ENCODE results near the gene IMPDH1. TPM values are rescaled to one million over a fixed set of nuclear protein-coding genes. Genes with fewer than 3 reads are reported as not detected.

The IMPDH1 gene
- total RNA-seq, 4 donors from 2014 or later: 30.2 to 53.7 (median 41.6) TPM

DNA sequence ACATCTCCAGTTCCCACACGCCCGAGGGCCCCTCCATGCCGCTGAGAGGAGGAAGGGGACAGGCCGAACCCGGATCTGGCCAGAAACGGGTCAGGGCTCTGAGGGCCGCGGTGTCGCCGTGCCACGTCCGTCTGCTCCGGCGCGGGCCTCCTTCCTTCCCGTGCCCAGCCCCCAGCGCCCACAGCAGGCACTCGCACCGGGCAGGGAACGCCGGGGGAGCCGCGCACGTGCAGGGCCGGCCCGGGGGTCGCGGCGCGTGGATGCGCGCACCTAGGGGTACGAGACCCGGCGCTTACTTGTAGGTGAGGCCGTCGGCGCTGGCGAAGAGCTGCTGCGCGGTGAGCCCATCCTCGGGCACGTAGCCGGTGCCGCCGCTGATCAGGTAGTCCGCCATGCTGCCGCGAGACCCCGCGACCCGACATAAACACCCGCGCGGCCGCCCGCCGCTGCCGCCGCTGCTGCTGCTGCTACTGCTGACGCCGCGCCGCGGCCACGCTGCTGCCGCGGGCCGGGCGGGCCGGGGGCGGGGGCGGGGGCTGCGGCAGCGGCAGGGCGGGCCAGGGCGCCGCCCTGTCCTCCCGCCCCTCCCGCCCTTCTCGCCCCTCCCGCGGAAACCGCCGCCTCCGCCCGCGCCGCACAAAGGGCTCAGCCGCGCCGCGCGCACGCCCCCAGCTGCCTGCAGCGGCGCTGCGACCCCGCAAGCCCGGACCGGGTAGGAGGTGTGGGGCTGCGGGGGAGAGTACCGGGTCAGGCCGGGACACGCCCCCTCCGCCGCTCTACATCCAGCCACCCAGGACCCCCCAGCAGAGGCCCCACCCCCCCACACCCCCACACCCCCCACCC, 4.1 kb downstream of the IMPDH1 start:
- H3K27ac ChIP-seq: peak overlapping the region; percentile 36 to 94 (median 82)
- H3K27me3 ChIP-seq: no peaks in the 10 kb centered on the region
- H3K4me3 ChIP-seq: peak overlapping the region; percentile 57 to 90 (median 66)
- no peak for DNase-seq
- intact Hi-C loops (cut with DNase I): no loop called here
- TF ChIP-seq, protein P1, sequence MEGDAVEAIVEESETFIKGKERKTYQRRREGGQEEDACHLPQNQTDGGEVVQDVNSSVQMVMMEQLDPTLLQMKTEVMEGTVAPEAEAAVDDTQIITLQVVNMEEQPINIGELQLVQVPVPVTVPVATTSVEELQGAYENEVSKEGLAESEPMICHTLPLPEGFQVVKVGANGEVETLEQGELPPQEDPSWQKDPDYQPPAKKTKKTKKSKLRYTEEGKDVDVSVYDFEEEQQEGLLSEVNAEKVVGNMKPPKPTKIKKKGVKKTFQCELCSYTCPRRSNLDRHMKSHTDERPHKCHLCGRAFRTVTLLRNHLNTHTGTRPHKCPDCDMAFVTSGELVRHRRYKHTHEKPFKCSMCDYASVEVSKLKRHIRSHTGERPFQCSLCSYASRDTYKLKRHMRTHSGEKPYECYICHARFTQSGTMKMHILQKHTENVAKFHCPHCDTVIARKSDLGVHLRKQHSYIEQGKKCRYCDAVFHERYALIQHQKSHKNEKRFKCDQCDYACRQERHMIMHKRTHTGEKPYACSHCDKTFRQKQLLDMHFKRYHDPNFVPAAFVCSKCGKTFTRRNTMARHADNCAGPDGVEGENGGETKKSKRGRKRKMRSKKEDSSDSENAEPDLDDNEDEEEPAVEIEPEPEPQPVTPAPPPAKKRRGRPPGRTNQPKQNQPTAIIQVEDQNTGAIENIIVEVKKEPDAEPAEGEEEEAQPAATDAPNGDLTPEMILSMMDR (IDR thresholded peaks at IDR 0.05): no peak
- no peak for TF ChIP-seq POLR2A (IDR thresholded peaks at IDR 0.05)
- 0% methylated on average over 2 to 10 of the region's 107 CpGs for WGBS, 2 donors
- H3K9me3 ChIP-seq: no peaks in the 10 kb centered on the region
- peaks cover 43 to 65% (median 49%) of the 10 kb centered on the region in 3 donors for H3K4me1 ChIP-seq
- H3K36me3 ChIP-seq: peaks cover 2 to 22% (median 6%) of the 10 kb centered on the region in 3 donors

DNA sequence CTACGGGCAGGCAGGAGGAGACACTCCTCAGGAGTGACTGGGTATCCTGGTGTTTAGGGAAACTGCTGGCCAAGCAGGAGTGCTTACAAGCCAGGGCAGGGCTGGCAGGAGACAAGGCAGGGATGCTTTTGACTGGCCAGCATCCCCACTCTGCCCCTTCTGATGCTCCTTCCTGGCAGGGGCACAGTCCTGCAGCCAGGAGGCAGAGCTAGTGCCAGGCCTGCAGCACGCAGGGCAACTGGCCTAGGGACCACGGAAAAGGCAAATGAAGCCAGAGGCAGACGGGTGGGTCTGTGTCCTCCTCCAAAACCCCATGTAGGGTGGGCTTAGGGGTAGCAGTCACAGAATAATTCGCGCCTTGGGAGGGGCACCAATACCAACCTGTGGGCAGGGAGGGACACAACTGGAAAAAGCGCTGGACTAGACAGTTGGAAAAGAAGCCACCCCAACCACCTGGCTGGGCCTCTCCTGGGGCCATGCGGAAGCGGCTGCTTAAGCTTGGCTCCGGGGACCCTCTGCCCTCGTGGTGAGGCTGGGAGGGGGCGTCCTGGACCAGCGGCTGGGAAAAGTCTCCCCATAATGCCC, 4.8 kb downstream of the IMPDH1 start:
- no peaks in the 10 kb centered on the region for H3K27me3 ChIP-seq
- TF ChIP-seq, protein P1 (IDR thresholded peaks at IDR 0.05): peak in 4 of 6 experiments; percentile 17 to 29 (median 22)
- TF ChIP-seq POLR2A (IDR thresholded peaks at IDR 0.05): no peak
- peak overlapping the region; percentile 36 to 94 (median 82) for H3K27ac ChIP-seq
- intact Hi-C loops (cut with DNase I): no loop called here
- H3K4me3 ChIP-seq: peak overlapping the region; percentile 57 to 90 (median 66)
- peaks cover 40 to 58% (median 46%) of the 10 kb centered on the region in 3 donors for H3K4me1 ChIP-seq
- 23% methylated on average over 4 to 7 of the region's 13 CpGs for WGBS, 2 donors
- no peaks in the 10 kb centered on the region for H3K9me3 ChIP-seq
- peaks cover 9 to 29% (median 9%) of the 10 kb centered on the region in 3 donors for H3K36me3 ChIP-seq
- no peak for DNase-seq

DNA sequence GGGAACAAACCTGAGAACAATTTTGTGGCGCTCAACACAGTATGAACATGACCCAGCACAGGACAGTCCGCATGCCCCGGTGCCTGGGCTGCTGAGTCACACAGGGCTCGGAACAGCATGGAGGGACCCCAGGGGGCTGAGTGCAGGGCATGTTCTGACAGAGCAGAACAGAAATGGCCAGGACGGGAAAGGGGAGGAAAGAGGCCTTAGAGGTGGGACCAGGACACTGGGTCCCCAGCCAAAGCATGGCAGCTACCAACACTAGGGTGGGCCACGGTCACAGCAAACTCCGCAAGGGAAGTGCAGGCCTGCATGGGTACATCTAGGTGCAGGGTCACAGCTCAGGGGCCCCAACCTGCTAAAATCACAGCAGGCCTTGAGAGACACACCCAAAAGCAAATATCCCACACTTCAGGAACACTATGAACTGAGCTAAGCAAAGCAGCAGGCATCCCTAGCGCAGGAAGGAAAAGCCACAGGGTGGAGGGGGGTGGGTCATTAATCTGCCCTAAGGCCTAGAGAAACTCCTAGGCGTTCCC, 5.6 kb downstream of the IMPDH1 start:
- Histone ChIP-seq H3K4me3 (peak overlapping the region in 1 of 4 donors; percentile 90), H3K27me3 (no peaks in the 10 kb centered on the region), H3K27ac (peak overlapping the region in 1 of 4 donors; percentile 94), H3K4me1 (peaks cover 40 to 53% (median 43%) of the 10 kb centered on the region in 3 donors), H3K36me3 (peaks cover 10 to 37% (median 14%) of the 10 kb centered on the region in 3 donors), H3K9me3 (no peaks in the 10 kb centered on the region)
- DNase-seq: no peak
- WGBS, 2 donors: 47 to 63% methylated on average over 8 to 9 of the region's 9 CpGs
- intact Hi-C loops (cut with DNase I): no loop called here
- TF ChIP-seq POLR2A (IDR thresholded peaks at IDR 0.05): no peak
- TF ChIP-seq, protein P1 (IDR thresholded peaks at IDR 0.05): no peak

DNA sequence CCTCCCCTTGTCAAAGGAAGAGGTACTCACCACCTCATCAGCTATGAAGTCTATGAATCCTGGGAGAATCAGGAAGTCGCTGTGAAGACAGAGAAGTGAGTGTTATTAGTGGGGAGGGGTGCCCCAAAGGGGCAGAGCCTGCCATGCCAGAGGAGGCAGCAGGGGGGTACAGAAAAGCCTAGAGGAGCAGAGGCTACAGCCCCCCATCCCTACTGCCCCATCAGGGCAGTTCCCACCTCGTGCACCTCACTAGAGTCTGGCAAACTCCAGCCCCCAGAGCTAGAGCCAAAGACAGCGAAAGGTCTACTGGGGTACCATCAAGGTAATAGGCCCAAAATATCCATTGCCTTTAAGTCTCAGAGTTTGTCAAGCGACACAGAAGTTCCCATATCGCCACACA, 6.1 kb downstream of the IMPDH1 start:
- no peak overlapping the region for H3K4me3 ChIP-seq
- H3K4me1 ChIP-seq: peaks cover 37 to 47% (median 38%) of the 10 kb centered on the region in 3 donors
- TF ChIP-seq, protein P1 (IDR thresholded peaks at IDR 0.05): no peak
- no peak for TF ChIP-seq POLR2A (IDR thresholded peaks at IDR 0.05)
- no peak for DNase-seq
- no peaks in the 10 kb centered on the region for H3K9me3 ChIP-seq
- H3K27me3 ChIP-seq: no peaks in the 10 kb centered on the region
- WGBS, 2 donors: 86 to 88% methylated on average over 4 to 5 of the region's 5 CpGs
- peaks cover 10 to 42% (median 14%) of the 10 kb centered on the region in 3 donors for H3K36me3 ChIP-seq
- intact Hi-C loops (cut with DNase I): no loop called here
- H3K27ac ChIP-seq: no peak overlapping the region

DNA sequence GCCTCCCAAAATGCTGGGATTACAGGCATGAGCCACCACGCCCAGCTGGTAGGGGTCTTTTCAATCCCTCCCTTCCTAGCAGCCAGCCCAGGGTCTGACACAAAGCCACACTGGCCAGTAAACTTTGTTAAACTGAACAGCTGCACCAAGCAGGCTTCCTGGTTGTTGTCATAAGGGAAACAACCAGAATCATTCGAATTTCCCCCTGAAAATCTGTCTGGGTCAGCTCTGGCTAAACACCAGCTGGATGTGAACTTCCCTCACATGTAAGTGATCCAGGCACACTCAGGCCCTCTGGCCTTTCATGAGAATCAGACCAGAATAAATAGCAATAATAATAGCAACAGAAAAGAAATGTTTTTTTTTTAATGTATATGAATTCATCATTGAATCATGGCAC, 7.4 kb downstream of the IMPDH1 start:
- H3K4me3 ChIP-seq: no peak overlapping the region
- intact Hi-C loops (cut with DNase I): no loop called here
- peaks cover 23 to 34% (median 25%) of the 10 kb centered on the region in 3 donors for H3K4me1 ChIP-seq
- no peak for TF ChIP-seq POLR2A (IDR thresholded peaks at IDR 0.05)
- TF ChIP-seq, protein P1 (IDR thresholded peaks at IDR 0.05): no peak
- no peak overlapping the region for H3K27ac ChIP-seq
- peaks cover 10 to 56% (median 19%) of the 10 kb centered on the region in 3 donors for H3K36me3 ChIP-seq
- no peaks in the 10 kb centered on the region for H3K27me3 ChIP-seq
- WGBS, 2 donors: 50 to 89% methylated on average over 1 of the region's 2 CpGs
- no peaks in the 10 kb centered on the region for H3K9me3 ChIP-seq
- DNase-seq: no peak
